Astrocyte (in vitro differentiated cells and primary cell): ENCODE results near the gene LRG1. TPM values are rescaled to one million over a fixed set of nuclear protein-coding genes. Genes with fewer than 3 reads are reported as not detected.
"Not testable (repeated sequence)": the region's sequence is repeated elsewhere in the genome, so short reads cannot be mapped to it uniquely, and the experiment has no call there.

ENCODE experiments used
- DNase-seq: peaks from one replicate; pipeline ENCODE4 v3.0.0-alpha.2; 2010; ENCODE audit warnings: low read depth
- FAIRE-seq: peaks from 2 replicates; lab custom pipeline; 2011; peaks lifted over from hg19 to GRCh38; lab: Jason Lieb, UNC
- H2AFZ ChIP-seq: 2 replicates; pipeline ENCODE4 v1.6.0; 2012; ENCODE audit warnings: low read depth, low read length, inconsistent platforms
- H3K27ac ChIP-seq: 2 replicates; pipeline ENCODE4 v1.5.1; 2011; ENCODE audit warnings: low read depth, low read length, inconsistent platforms
- H3K27me3 ChIP-seq: 2 replicates; pipeline ENCODE4 v1.6.0; 2011; ENCODE audit warnings: low read length, inconsistent platforms; ENCODE audit not compliant: insufficient read depth
- H3K36me3 ChIP-seq: 2 replicates; pipeline ENCODE4 v1.5.1; 2011; ENCODE audit warnings: low read length, inconsistent platforms; ENCODE audit not compliant: insufficient read depth
- H3K4me1 ChIP-seq: 2 replicates; pipeline ENCODE4 v1.5.1; 2011; ENCODE audit warnings: low read length, inconsistent platforms; ENCODE audit not compliant: insufficient read depth
- H3K4me2 ChIP-seq: 2 replicates; pipeline ENCODE4 v1.6.0; 2012; ENCODE audit warnings: low read length, inconsistent platforms
- H3K4me3 ChIP-seq: 2 replicates; pipeline ENCODE4 v1.5.1; 2011; ENCODE audit warnings: low read depth, mild to moderate bottlenecking, low read length, inconsistent platforms; ENCODE audit not compliant: insufficient read depth
- H3K79me2 ChIP-seq: 2 replicates; pipeline ENCODE4 v1.6.0; 2012; ENCODE audit warnings: mild to moderate bottlenecking, low read length, inconsistent platforms; ENCODE audit not compliant: insufficient read depth
- H3K9ac ChIP-seq: 2 replicates; pipeline ENCODE4 v1.6.0; 2012; ENCODE audit warnings: mild to moderate bottlenecking, low read length, inconsistent platforms
- H3K9me3 ChIP-seq: 2 replicates; pipeline ENCODE4 v1.5.1; 2012; ENCODE audit warnings: low read depth, mild to moderate bottlenecking, low read length, inconsistent platforms; ENCODE audit not compliant: insufficient read depth
- H4K20me1 ChIP-seq: 2 replicates; pipeline ENCODE4 v1.6.0; 2012; ENCODE audit warnings: low read length, inconsistent platforms; ENCODE audit not compliant: insufficient read depth
- H3K27ac Mint-ChIP-seq: one replicate; pipeline ENCODE4 v1.8.0; 2021; ENCODE audit warnings: mild to moderate bottlenecking, mixed read lengths; ENCODE audit not compliant: unreplicated experiment
- H3K27me3 Mint-ChIP-seq: one replicate; pipeline ENCODE4 v1.8.0; 2021; ENCODE audit warnings: low read depth, mixed read lengths; ENCODE audit not compliant: unreplicated experiment
- H3K36me3 Mint-ChIP-seq: one replicate; pipeline ENCODE4 v1.8.0; 2021; ENCODE audit warnings: low read depth, mixed read lengths; ENCODE audit not compliant: unreplicated experiment
- H3K4me1 Mint-ChIP-seq: one replicate; pipeline ENCODE4 v1.8.0; 2021; ENCODE audit warnings: low read depth, mixed read lengths; ENCODE audit not compliant: unreplicated experiment
- H3K4me3 Mint-ChIP-seq: one replicate; pipeline ENCODE4 v1.8.0; 2021; ENCODE audit warnings: mild to moderate bottlenecking, moderate library complexity, mixed read lengths; ENCODE audit not compliant: unreplicated experiment
- H3K9me3 Mint-ChIP-seq: one replicate; pipeline ENCODE4 v1.8.0; 2021; ENCODE audit warnings: mild to moderate bottlenecking, mixed read lengths; ENCODE audit not compliant: unreplicated experiment
- EZH2 ChIP-seq: IDR thresholded peaks from 2 replicates; pipeline ENCODE4 v1.6.1; 2012; ENCODE audit warnings: mild to moderate bottlenecking, low read length, inconsistent platforms; ENCODE audit not compliant: insufficient read depth
- total RNA-seq: library from RNA; stranded (reverse); gene quantifications from 2 replicates; pipeline ENCODE4 v1.2.1, GENCODE V29; 2021
- TF ChIP-seq, protein P1 (sequence below): IDR thresholded peaks from 2 replicates; pipeline ENCODE4 v1.5.1; 2011; ENCODE audit warnings: low read depth, mild to moderate bottlenecking, inconsistent platforms, low read length, moderate library complexity; ENCODE audit not compliant: insufficient read depth

LRG1 gene
- total RNA-seq, 1 donor from 2014 or later = 0.14 TPM

DNA sequence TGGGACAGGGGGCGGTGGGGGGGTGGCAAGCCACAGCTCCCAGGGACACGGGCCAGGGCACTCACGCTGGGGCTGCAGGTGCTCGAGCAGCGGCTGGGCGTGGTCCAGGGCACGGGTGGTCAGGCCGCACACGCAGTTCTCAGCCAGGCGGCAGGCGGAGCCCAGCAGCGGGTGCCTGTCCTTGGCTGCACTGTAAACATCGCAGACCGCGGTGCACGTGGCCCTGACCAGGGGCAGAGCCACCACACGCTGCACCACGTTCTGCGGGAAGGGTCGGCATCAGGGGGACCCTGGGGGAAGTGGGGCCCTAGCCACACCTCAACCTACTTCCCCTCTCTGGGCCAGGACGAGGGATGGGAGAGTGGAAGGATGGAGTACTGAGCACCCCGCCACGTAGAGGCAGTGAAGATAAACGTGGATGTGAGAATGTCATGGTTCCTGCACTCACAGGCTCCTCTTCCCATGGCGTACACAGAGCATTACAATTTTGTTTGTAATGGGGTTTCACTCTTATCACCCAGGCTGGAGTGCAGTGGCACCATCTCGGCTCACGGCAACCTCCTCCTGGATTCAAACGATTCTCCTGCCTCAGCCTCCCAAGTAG lies 8.2 kb downstream of the LRG1 start:
- H3K36me3 Mint-ChIP-seq = no peaks in the 10 kb centered on the region
- TF ChIP-seq, protein P1, sequence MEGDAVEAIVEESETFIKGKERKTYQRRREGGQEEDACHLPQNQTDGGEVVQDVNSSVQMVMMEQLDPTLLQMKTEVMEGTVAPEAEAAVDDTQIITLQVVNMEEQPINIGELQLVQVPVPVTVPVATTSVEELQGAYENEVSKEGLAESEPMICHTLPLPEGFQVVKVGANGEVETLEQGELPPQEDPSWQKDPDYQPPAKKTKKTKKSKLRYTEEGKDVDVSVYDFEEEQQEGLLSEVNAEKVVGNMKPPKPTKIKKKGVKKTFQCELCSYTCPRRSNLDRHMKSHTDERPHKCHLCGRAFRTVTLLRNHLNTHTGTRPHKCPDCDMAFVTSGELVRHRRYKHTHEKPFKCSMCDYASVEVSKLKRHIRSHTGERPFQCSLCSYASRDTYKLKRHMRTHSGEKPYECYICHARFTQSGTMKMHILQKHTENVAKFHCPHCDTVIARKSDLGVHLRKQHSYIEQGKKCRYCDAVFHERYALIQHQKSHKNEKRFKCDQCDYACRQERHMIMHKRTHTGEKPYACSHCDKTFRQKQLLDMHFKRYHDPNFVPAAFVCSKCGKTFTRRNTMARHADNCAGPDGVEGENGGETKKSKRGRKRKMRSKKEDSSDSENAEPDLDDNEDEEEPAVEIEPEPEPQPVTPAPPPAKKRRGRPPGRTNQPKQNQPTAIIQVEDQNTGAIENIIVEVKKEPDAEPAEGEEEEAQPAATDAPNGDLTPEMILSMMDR = no peak
- no peak for TF ChIP-seq EZH2
- no peak overlapping the region for H3K27ac ChIP-seq
- no peak for FAIRE-seq
- no peak overlapping the region for H3K4me2 ChIP-seq
- no peaks in the 10 kb centered on the region for H3K9me3 ChIP-seq
- H3K4me1 ChIP-seq = peaks cover 2% of the 10 kb centered on the region
- no peaks in the 10 kb centered on the region for H4K20me1 ChIP-seq
- peaks cover 27% of the 10 kb centered on the region for H3K27me3 Mint-ChIP-seq
- H3K27me3 ChIP-seq = peaks cover 5% of the 10 kb centered on the region
- H3K27ac Mint-ChIP-seq = no peak overlapping the region
- no peaks in the 10 kb centered on the region for H3K36me3 ChIP-seq
- no peak for DNase-seq
- no peaks in the 10 kb centered on the region for H3K79me2 ChIP-seq
- H3K4me3 ChIP-seq = no peak overlapping the region
- H2AFZ ChIP-seq = no peak overlapping the region
- H3K9ac ChIP-seq = no peak overlapping the region
- H3K4me1 Mint-ChIP-seq = no peaks in the 10 kb centered on the region
- no peak overlapping the region for H3K4me3 Mint-ChIP-seq
- no peaks in the 10 kb centered on the region for H3K9me3 Mint-ChIP-seq

DNA sequence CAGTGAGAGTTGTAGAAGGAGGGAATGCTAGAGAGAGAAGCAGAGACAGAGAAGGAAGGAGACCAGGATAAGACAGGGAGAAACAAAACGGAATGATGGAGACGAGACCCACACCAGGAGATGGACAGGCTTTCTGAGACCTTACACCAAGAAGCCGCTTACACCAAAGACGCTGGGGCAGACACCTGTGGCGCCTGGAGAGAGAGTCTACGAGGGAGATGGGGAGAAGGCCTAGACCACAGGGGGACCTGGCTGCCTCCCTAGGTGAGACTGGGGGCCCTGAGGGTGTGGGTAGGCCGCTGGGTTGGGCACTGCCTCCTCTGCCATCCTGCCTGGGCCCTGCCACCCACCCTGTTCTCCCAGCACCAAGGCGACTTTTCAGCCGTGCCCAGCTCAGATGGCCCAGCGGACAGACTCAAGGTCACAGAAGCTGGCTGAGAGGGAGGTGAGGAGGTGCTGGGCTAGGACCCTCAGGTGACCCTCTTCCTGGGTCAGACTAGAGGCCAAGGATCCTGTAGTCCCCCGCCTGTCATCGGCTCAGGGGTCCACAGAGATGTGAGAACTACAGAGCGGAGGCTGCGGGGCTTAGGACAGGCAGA lies 9.8 kb downstream of the LRG1 start:
- Histone ChIP-seq H3K9ac (no peak overlapping the region), H3K27ac (no peak overlapping the region), H3K36me3 (no peaks in the 10 kb centered on the region), H3K9me3 (no peaks in the 10 kb centered on the region), H3K4me1 (peaks cover 2% of the 10 kb centered on the region), H3K27me3 (peaks cover 5% of the 10 kb centered on the region), H4K20me1 (no peaks in the 10 kb centered on the region), H3K4me3 (no peak overlapping the region), H2AFZ (no peak overlapping the region), H3K4me2 (no peak overlapping the region), H3K79me2 (no peaks in the 10 kb centered on the region)
- FAIRE-seq (no peak), DNase-seq (no peak)
- no peak overlapping the region for H3K27ac Mint-ChIP-seq
- no peaks in the 10 kb centered on the region for H3K36me3 Mint-ChIP-seq
- peaks cover 24% of the 10 kb centered on the region for H3K27me3 Mint-ChIP-seq
- no peaks in the 10 kb centered on the region for H3K9me3 Mint-ChIP-seq
- no peaks in the 10 kb centered on the region for H3K4me1 Mint-ChIP-seq
- no peak for TF ChIP-seq EZH2
- TF ChIP-seq, protein P1 = no peak
- no peak overlapping the region for H3K4me3 Mint-ChIP-seq

DNA sequence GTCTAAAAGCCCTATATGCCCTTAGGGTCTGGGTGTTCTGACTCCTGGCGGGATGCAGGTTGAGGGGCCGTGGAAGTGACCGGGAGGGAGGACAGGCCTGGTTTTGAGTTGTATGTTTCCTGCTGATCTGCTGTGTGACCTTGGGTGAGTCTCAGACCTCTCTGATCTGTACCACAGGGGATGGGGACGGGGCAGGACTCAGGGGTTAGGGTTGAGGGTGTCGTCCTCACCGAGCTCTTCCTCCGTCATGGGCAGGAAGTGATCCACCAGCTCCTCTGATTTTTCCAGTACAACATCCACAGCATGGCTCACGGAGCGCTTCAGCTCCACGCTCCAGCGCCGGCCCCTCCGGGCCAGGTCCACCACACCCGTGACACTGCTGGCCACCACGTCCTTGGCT lies 11.0 kb downstream of the LRG1 start:
- no peaks in the 10 kb centered on the region for H3K36me3 ChIP-seq
- no peak overlapping the region for H3K4me2 ChIP-seq
- no peaks in the 10 kb centered on the region for H3K4me1 Mint-ChIP-seq
- H3K9ac ChIP-seq = no peak overlapping the region
- no peak for FAIRE-seq
- H3K4me3 Mint-ChIP-seq = no peak overlapping the region
- no peaks in the 10 kb centered on the region for H3K79me2 ChIP-seq
- H3K36me3 Mint-ChIP-seq = no peaks in the 10 kb centered on the region
- H3K4me1 ChIP-seq = no peaks in the 10 kb centered on the region
- TF ChIP-seq, protein P1 = no peak
- no peak for TF ChIP-seq EZH2
- DNase-seq = no peak
- H4K20me1 ChIP-seq = no peaks in the 10 kb centered on the region
- no peak overlapping the region for H3K27ac Mint-ChIP-seq
- no peak overlapping the region for H3K27ac ChIP-seq
- no peak overlapping the region for H2AFZ ChIP-seq
- H3K9me3 Mint-ChIP-seq = no peaks in the 10 kb centered on the region
- H3K9me3 ChIP-seq = no peaks in the 10 kb centered on the region
- peaks cover 16% of the 10 kb centered on the region for H3K27me3 Mint-ChIP-seq
- no peak overlapping the region for H3K4me3 ChIP-seq
- no peaks in the 10 kb centered on the region for H3K27me3 ChIP-seq

DNA sequence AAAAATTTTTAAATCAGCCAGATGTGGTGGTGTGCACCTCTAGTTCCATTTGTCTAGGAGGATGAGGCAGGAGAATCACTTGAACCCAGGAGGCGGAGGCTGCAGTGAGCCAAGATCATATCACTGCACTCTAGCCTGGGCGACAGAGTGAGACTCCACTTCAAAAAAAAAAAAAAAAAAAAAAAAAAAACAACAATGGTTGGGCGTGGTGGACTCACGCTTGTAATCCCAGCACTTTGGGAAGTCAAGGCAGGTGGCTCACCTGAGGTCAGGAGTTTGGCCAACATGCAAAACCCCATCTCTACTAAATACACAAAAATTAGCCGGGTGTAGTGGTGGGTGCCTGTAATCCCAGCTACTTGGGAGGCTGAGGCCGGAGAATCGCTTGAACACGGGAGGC lies 12.5 kb downstream of the LRG1 start:
- H3K4me3 Mint-ChIP-seq, H3K4me1 Mint-ChIP-seq, FAIRE-seq: not testable (repeated sequence)

More for the DNA sequence above, 12.5 kb downstream of the LRG1 start:
- H3K4me2 ChIP-seq, H3K9ac ChIP-seq, DNase-seq, H3K27ac Mint-ChIP-seq, H3K27ac ChIP-seq, H2AFZ ChIP-seq, H3K9me3 Mint-ChIP-seq, H3K4me1 ChIP-seq, H3K36me3 Mint-ChIP-seq, H3K36me3 ChIP-seq, H3K4me3 ChIP-seq, H4K20me1 ChIP-seq, H3K9me3 ChIP-seq, H3K27me3 ChIP-seq, H3K79me2 ChIP-seq: not testable (repeated sequence)
- H3K27me3 Mint-ChIP-seq = peaks cover 11% of the 10 kb centered on the region
